K562 (cell line): ENCODE data around the gene ABCC11. TPM values are rescaled to one million over a fixed set of nuclear protein-coding genes. Genes with fewer than 3 reads are reported as not detected.

ENCODE experiments used
- ATAC-seq: fragments of 200-7000 bp; cut with Tn5 transposase; 3 replicates; pipeline ENCODE4 v1.9.1; 2020; ENCODE audit warnings: moderate library complexity
- BruUV-seq: library from RNA; stranded (reverse); fragments of 400-500 nt; replicated peaks from 2 replicates; lab custom pipeline; 2021; lab: Mats Ljungman, UMichigan
- CTCF ChIA-PET: fragments of 300-600 bp; formaldehyde crosslinking; extraction: SDS; loops from one replicate; lab custom pipeline; 2021; ENCODE audit warnings: low intra/inter-chr PET ratio; lab: Yijun Ruan, JAX
- POLR2A ChIA-PET: fragments of 300-600, 350-650 bp; sonication (Branson Sonifier 250); formaldehyde crosslinking; extraction: SDS; loops from one replicate; lab custom pipeline; 2021; ENCODE audit warnings: antibody characterized with exemption, inconsistent platforms; lab: Yijun Ruan, JAX
- DNase-seq, 4 experiments: peaks; one replicate each; pipeline versions ENCODE4 v3.0.0 to v3.0.0-alpha.2; 2011 to 2018; ENCODE audit warnings: low spot score in 3 of 4, mixed read lengths in 3 of 4; ENCODE audit errors: extremely low read depth in 1 of 4
- FAIRE-seq: peaks from 2 replicates; lab custom pipeline; 2011; peaks lifted over from hg19 to GRCh38; lab: Jason Lieb, UNC
- H2AFZ ChIP-seq: 2 replicates; pipeline ENCODE4 v1.6.0; 2011; ENCODE audit warnings: low read depth, low read length, control low read depth, inconsistent platforms
- H3K27ac ChIP-seq: fragments of 200-600 bp; 3 replicates; pipeline ENCODE4 v1.8.0; 2011; ENCODE audit warnings: low read depth, mild to moderate bottlenecking, control low read depth, inconsistent platforms, low read length, moderate library complexity, mixed read lengths; ENCODE audit errors: extremely low read depth
- H3K27me3 ChIP-seq, 2 experiments: fragments of 300-600 bp in 1 of 2; 2 replicates in 1 of 2; 3 replicates in 1 of 2; pipeline versions ENCODE4 v1.6.0 to v1.8.0; 2011; ENCODE audit warnings: inconsistent platforms in 2 of 2, low read length in 2 of 2, mild to moderate bottlenecking in 1 of 2, mixed read lengths in 1 of 2, moderate library complexity in 1 of 2; ENCODE audit not compliant: control insufficient read depth in 2 of 2, insufficient read depth in 2 of 2
- H3K36me3 ChIP-seq: fragments of 300-600 bp; 3 replicates; pipeline ENCODE4 v1.8.0; 2011; ENCODE audit warnings: mild to moderate bottlenecking, low read length, inconsistent platforms; ENCODE audit not compliant: control insufficient read depth, insufficient read depth
- H3K4me1 ChIP-seq, 2 experiments: fragments of 200-600 bp in 1 of 2; replicated peaks in 1 of 2; 2 replicates in 1 of 2; 3 replicates in 1 of 2; pipeline versions ENCODE4 v1.5.1 to v1.8.0; 2011; ENCODE audit warnings: inconsistent platforms in 2 of 2, low read length in 2 of 2, mild to moderate bottlenecking in 1 of 2, mixed read lengths in 1 of 2, moderate library complexity in 1 of 2; ENCODE audit not compliant: control insufficient read depth in 2 of 2, insufficient read depth in 2 of 2
- H3K4me2 ChIP-seq: 2 replicates; pipeline ENCODE4 v1.6.1; 2011; ENCODE audit warnings: low read length, control low read depth, inconsistent platforms, mixed read lengths; ENCODE audit not compliant: insufficient read depth
- H3K4me3 ChIP-seq: fragments of 200-600 bp; sonication (generic), shearing (Covaris generic); 2 replicates; pipeline ENCODE4 v1.5.1; 2016; ENCODE audit warnings: control low read depth, inconsistent platforms
- H3K79me2 ChIP-seq: fragments of 200-600 bp; 3 replicates; pipeline ENCODE4 v1.8.0; 2011; ENCODE audit warnings: low read length, inconsistent platforms; ENCODE audit not compliant: control insufficient read depth, insufficient read depth
- H3K9ac ChIP-seq, 2 experiments: 2 replicates each; pipeline versions ENCODE4 v1.6.0 to v1.6.1; 2011; ENCODE audit warnings: low read depth in 2 of 2, low read length in 2 of 2, control low read depth in 1 of 2, inconsistent platforms in 1 of 2, mild to moderate bottlenecking in 1 of 2, mixed read lengths in 1 of 2; ENCODE audit not compliant: insufficient read depth in 1 of 2
- H3K9me1 ChIP-seq: one replicate; pipeline ENCODE4 v1.6.0; 2011; ENCODE audit warnings: inconsistent platforms, mild to moderate bottlenecking, low read length, moderate library complexity; ENCODE audit not compliant: control insufficient read depth, insufficient read depth
- H3K9me3 ChIP-seq: replicated peaks from 2 replicates; pipeline ENCODE4 v1.5.1; 2011; ENCODE audit warnings: low read depth, low read length, inconsistent platforms; ENCODE audit not compliant: control insufficient read depth, insufficient read depth
- H4K20me1 ChIP-seq: replicated peaks from 2 replicates; pipeline ENCODE4 v1.6.1; 2011; ENCODE audit warnings: low read length, inconsistent platforms, mixed read lengths; ENCODE audit not compliant: control insufficient read depth, insufficient read depth
- BMI1 ChIP-seq: fragments of 150-350 bp; IDR thresholded peaks from 2 replicates; pipeline ENCODE4 v1.6.1; 2014; ENCODE audit warnings: low read length
- NFE2 ChIP-seq: IDR thresholded peaks from 2 replicates; pipeline ENCODE4 v1.6.1; 2014; ENCODE audit warnings: antibody characterized with exemption, low read depth
- RBM22 ChIP-seq: fragments of 200-400 bp; formaldehyde crosslinking; IDR thresholded peaks from 2 replicates; pipeline ENCODE4 v1.6.1; 2018; ENCODE audit warnings: low read length, low read depth; ENCODE audit not compliant: poor library complexity, severe bottlenecking
- RUNX1 ChIP-seq: sonication (generic); IDR thresholded peaks from 2 replicates; pipeline ENCODE4 v1.6.1; 2016; ENCODE audit warnings: antibody characterized with exemption, low read depth
- SIN3A ChIP-seq, 2 experiments: fragments of 150-350 bp in 1 of 2; IDR thresholded peaks; 2 replicates each; pipeline ENCODE4 v1.6.1; 2011 to 2016; ENCODE audit warnings: borderline replicate concordance in 2 of 2, low read depth in 2 of 2, low read length in 2 of 2, mild to moderate bottlenecking in 2 of 2, moderate library complexity in 2 of 2; ENCODE audit not compliant: control insufficient read depth in 1 of 2
- SP1 ChIP-seq: sonication (generic); formaldehyde crosslinking; IDR thresholded peaks from 2 replicates; pipeline ENCODE4 v1.8.1; 2022; ENCODE audit warnings: mild to moderate bottlenecking, missing genetic modification reagents
- XRCC5 ChIP-seq: fragments of 200-400 bp; formaldehyde crosslinking; IDR thresholded peaks from 2 replicates; pipeline ENCODE4 v1.6.1; 2017; ENCODE audit warnings: low read depth, mild to moderate bottlenecking, low read length
- ZC3H8 ChIP-seq: fragments of 450-650 bp; IDR thresholded peaks from 2 replicates; pipeline ENCODE4 v1.6.1; 2017
- ZFP1 ChIP-seq: fragments of 450-650 bp; formaldehyde crosslinking; IDR thresholded peaks from 2 replicates; pipeline ENCODE4 v1.4.0; 2020; ENCODE audit warnings: mild to moderate bottlenecking, mixed read lengths
- WGBS: fragments of 100-300 bp; shearing (Covaris generic); methylation state at CpG from one replicate; pipeline ENCODE4 v1.1.6; 2016; ENCODE audit warnings: low coverage, mixed read lengths; ENCODE audit not compliant: insufficient coverage; ENCODE audit errors: missing lambda C conversion rate; 5-methylcytosine and 5-hydroxymethylcytosine counted together
- in situ Hi-C: fragments of 300-500 bp; cut with MboI; formaldehyde crosslinking; loops from 4 replicates; pipeline ENCODE4 v1.15.0; 2018; ENCODE audit warnings: inconsistent platforms, mixed read lengths
- intact Hi-C: fragments of 100-400 bp; cut with micrococcal nuclease; formaldehyde crosslinking; loops from 2 replicates; pipeline ENCODE4 v1.14.2; 2022
- polyA plus RNA-seq, 8 experiments: library from polyadenylated mRNA; depleted of rRNA in 4 of 8; stranded (reverse) in 5 of 8; unstranded in 3 of 8; fragments of >200 nt; fragmentation: Nextera tagmentation in 2 of 8; fragmentation: Illumina TruSeq in 1 of 8; extraction: Ambion mirVana in 2 of 8; extraction: Trizol in 1 of 8; gene quantifications; 2 replicates each; pipeline versions ENCODE4 v1.2.1 to v1.2.3, GENCODE V29; 2011 to 2014; ENCODE audit warnings: inconsistent platforms in 1 of 8, missing spikeins in 1 of 8
- total RNA-seq, 7 experiments: library from RNA; depleted of rRNA in 6 of 7; stranded (reverse); fragments of >200 nt in 6 of 7; fragmentation: Illumina TruSeq in 2 of 7; extraction: Trizol in 2 of 7; gene quantifications; 2 replicates each; pipeline versions ENCODE4 v1.2.1 to v1.2.3, GENCODE V29; 2011 to 2021; ENCODE audit warnings: low replicate concordance in 1 of 7

Gene ABCC11
- total and polyA plus RNA-seq, 9 of the 15 experiments (the other 6 are each of a cell fraction or from before 2014, with no cell fraction given): 0.04 to 0.14 (median 0.04) TPM; not detected in 6

DNA sequence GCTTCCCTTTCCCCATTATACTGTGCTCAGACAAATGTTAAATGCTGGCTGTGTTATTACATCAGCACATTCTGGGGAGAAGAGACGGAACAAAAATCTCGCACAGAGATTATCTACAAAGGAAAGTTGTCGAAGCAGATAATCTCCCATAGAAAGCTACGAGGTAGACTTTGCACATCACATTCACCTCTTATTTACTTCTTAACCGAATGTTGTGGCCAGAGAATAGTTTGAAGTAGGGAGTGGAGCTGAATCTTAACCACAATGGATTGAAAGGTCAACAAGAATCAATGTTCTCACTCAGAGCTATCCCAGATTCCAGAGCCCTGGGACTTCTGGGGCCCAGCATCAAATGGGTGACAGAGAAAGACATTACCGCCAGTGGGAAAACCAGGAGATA lies 31.6 kb downstream of the ABCC11 start:
- Histone ChIP-seq H3K9me3 (no peaks in the 10 kb centered on the region), H3K4me3 (no peak overlapping the region), H3K79me2 (no peaks in the 10 kb centered on the region), H3K36me3 (no peaks in the 10 kb centered on the region), H2AFZ (no peak overlapping the region), H3K27me3 (peaks cover 9 to 28% of the 10 kb centered on the region in 2 experiments; a peak in 4 of 5 replicates), H3K4me2 (no peak overlapping the region), H3K27ac (no peak overlapping the region), H3K9me1 (no peaks in the 10 kb centered on the region), H4K20me1 (no peaks in the 10 kb centered on the region), H3K4me1 (no peaks in the 10 kb centered on the region), H3K9ac (no peak overlapping the region)
- intact Hi-C loops: no loop called here
- no TSS peak for BruUV-seq
- WGBS: 1% methylated on average over 6 of the region's 6 CpGs
- ATAC-seq (no peak), FAIRE-seq (no peak), DNase-seq (no peak)
- POLR2A ChIA-PET: interaction anchor here (0.9 kb wide), 1 partner anchor 175 kb away, joined by 3 read pairs; no protein-coding TSS in a partner anchor
- CTCF ChIA-PET: no interaction called here
- in situ Hi-C loops: no loop called here
- no peak for TF ChIP-seq RUNX1
- no peak for TF ChIP-seq BMI1
- TF ChIP-seq NFE2: no peak
- no peak for TF ChIP-seq RBM22
- no peak for TF ChIP-seq ZC3H8
- no peak for TF ChIP-seq ZFP1 (CRISPR knock-in tag)
- no peak for TF ChIP-seq SP1 (CRISPR knock-in tag)
- TF ChIP-seq SIN3A (IDR thresholded peaks at IDR 0.05; ENCODE audit: borderline replicate concordance in 2 of 2, control insufficient read depth in 1 of 2, low read depth in 2 of 2, low read length in 2 of 2): no peak
- TF ChIP-seq XRCC5: no peak
